Adrenal gland (tissue), 12 donors: Measurements from ENCODE around the gene PRKAR1B. TPM values are rescaled to one million over a fixed set of nuclear protein-coding genes. Genes with fewer than 3 reads are reported as not detected.

Source experiments
- DNase-seq, 7 donors: peaks; one replicate each; pipeline ENCODE4 v3.0.0-alpha.2; 2019 to 2020
- H3K27ac ChIP-seq, 5 donors: fragments of 200-600 bp; sonication (generic) in 4 of 5; 1 replicate in 3 of 5; 2 replicates in 2 of 5; pipeline versions ENCODE4 v1.5.1 to v1.8.0; 2016 to 2020; ENCODE audit warnings: mild to moderate bottlenecking in 1 of 5
- H3K27me3 ChIP-seq: fragments of 200-600 bp; 2 replicates; pipeline ENCODE4 v1.8.0; 2021
- H3K36me3 ChIP-seq, 2 donors: fragments of 200-600 bp; replicated peaks in 1 of 2; 1 replicate in 1 of 2; 2 replicates in 1 of 2; pipeline versions ENCODE4 v1.5.1 to v1.8.0; 2018 to 2022
- H3K4me1 ChIP-seq, 2 donors: fragments of 200-600 bp; replicated peaks in 1 of 2; 1 replicate in 1 of 2; 2 replicates in 1 of 2; pipeline versions ENCODE4 v1.5.1 to v1.8.0; 2018 to 2021
- H3K4me3 ChIP-seq, 4 donors: fragments of 200-600 bp; sonication (generic) in 3 of 4; one replicate each; pipeline ENCODE4 v1.5.1; 2016 to 2018
- H3K9me3 ChIP-seq, 3 donors: fragments of 200-600 bp; sonication (generic) in 1 of 3; replicated peaks in 1 of 3; 1 replicate in 2 of 3; 2 replicates in 1 of 3; pipeline versions ENCODE4 v1.5.1 to v1.8.0; 2016 to 2021
- CTCF ChIP-seq, 6 experiments: fragments of 450-650 bp in 4 of 6; fragments of 200-600 bp in 2 of 6; sonication (generic) in 1 of 6; IDR thresholded peaks; 1 replicate in 5 of 6; 2 replicates in 1 of 6; pipeline versions ENCODE4 v1.5.1 to v1.8.0; 2016 to 2021; ENCODE audit warnings: antibody characterized with exemption in 6 of 6, mild to moderate bottlenecking in 2 of 6, moderate library complexity in 1 of 6
- POLR2A ChIP-seq, 2 donors: fragments of 450-650 bp; IDR thresholded peaks; one replicate each; pipeline ENCODE4 v1.6.1; 2017; ENCODE audit warnings: antibody characterized with exemption in 2 of 2, mild to moderate bottlenecking in 2 of 2, moderate library complexity in 1 of 2
- WGBS, 4 donors: extraction: QIAGEN DNeasy Blood & Tissue Kit in 2 of 4; methylation state at CpG; one replicate each; pipeline versions ENCODE4 v1.1.5 to v1.1.7; 2013 to 2017; 5-methylcytosine and 5-hydroxymethylcytosine counted together
- intact Hi-C, 2 donors: fragments of 100-400 bp; cut with DNase I; formaldehyde crosslinking; loops; one replicate each; pipeline versions ENCODE4 v1.14.1 to v1.15.0; 2022 to 2023
- polyA plus RNA-seq, 3 donors: library from polyadenylated mRNA; stranded (reverse); fragments of 200-250 nt in 2 of 3; fragments of 350-450 nt in 1 of 3; fragmentation: Illumina TruSeq in 1 of 3; extraction: RNeasy Lipid Tissue Mini Kit (QIAGEN cat#74804) in 1 of 3; gene quantifications; one replicate each; pipeline ENCODE4 v1.2.3, GENCODE V29; 2013 to 2014
- total RNA-seq, 9 donors: library from RNA; depleted of rRNA in 4 of 9; stranded (reverse); fragments of >200 nt in 4 of 9; fragments of 120-200 nt in 1 of 9; fragmentation: NEBNext Ultra II Directional in 1 of 9; extraction: Animal tissue kit (Norgen Biotek cat#: 25700) in 1 of 9; gene quantifications; one replicate each; pipeline versions ENCODE4 v1.1.0 to v1.2.4, GENCODE V29; 2013 to 2023
- donor health status: healthy with polysubstance abuse.
- donor health status: Bipolar disorder and iron deficiency.
- donor health status: DM: yes; HTN: yes; CAD: no.
- donor health status: DM: no; HTN: no; CAD: no.
- donor health status: DM: no; HTN: no; CAD: no.
- donor health status: DM: yes; HTN: yes; CAD: no.

The PRKAR1B gene
- total and polyA plus RNA-seq, 12 donors = 5.2 to 21.5 (median 11.7) TPM

GRCh38 chr7:651032-651728, 75.9 kb downstream of the PRKAR1B start:
- Histone ChIP-seq H3K4me3 (no peak overlapping the region), H3K9me3 (no peaks in the 10 kb centered on the region), H3K27ac (no peak overlapping the region), H3K27me3 (no peaks in the 10 kb centered on the region), H3K36me3 (no peaks in the 10 kb centered on the region), H3K4me1 (peaks cover 0 to 3% of the 10 kb centered on the region in 2 donors)
- intact Hi-C loops = no loop called here
- WGBS, 4 donors = 83 to 87% (median 85%) methylated on average over 10 to 13 of the region's 14 CpGs
- DNase-seq = no peak
- TF ChIP-seq CTCF (IDR thresholded peaks at IDR 0.05) = no peak
- no peak for TF ChIP-seq POLR2A (IDR thresholded peaks at IDR 0.05)

DNA sequence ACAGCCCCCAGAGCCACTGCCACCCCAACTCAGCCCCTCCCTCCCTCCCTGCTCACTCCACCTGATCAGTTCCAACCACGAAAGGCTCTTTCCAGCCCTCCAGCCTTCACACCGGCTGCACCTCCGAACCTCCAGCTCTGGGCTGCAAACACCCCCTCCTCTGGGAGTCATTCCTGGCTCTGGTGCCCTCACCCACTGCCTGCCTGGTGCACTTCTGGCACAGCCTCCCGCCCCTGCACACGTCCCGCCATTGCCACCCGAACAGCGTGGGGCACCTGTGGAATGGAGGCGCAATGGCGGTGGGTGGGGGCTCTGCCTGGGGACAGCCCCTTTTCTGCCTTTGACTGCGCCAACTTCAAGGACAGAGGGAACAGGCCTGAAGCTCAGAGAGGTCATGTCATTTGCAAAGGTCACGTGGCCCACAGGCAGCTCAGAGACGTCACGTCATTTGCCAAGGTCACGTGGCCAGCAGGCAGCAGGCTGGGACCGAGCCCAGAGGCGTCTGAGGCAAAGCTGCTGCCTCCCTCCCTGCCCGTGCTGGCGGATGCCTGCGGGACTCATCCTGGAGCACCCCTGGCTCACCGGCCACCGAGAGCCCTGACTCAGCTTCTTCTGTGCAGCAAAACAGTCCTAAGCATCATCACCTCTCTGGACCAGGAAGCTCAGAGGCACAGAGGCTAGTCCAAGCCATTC, 76.6 kb downstream of the PRKAR1B start:
- intact Hi-C loops = no loop called here
- no peak for TF ChIP-seq POLR2A (IDR thresholded peaks at IDR 0.05)
- TF ChIP-seq CTCF (IDR thresholded peaks at IDR 0.05) = no peak
- WGBS, 4 donors = 56 to 84% (median 71%) methylated on average over 1 to 22 of the region's 22 CpGs
- Histone ChIP-seq H3K9me3 (no peaks in the 10 kb centered on the region), H3K4me3 (peak overlapping the region in 1 of 4 donors; percentile 17), H3K27me3 (no peaks in the 10 kb centered on the region), H3K4me1 (peaks cover 0 to 3% of the 10 kb centered on the region in 2 donors), H3K36me3 (no peaks in the 10 kb centered on the region), H3K27ac (peak overlapping the region in 2 of 5 donors; percentile 30 to 70)
- peak; percentile 79 to 93 (median 88) for DNase-seq

DNA sequence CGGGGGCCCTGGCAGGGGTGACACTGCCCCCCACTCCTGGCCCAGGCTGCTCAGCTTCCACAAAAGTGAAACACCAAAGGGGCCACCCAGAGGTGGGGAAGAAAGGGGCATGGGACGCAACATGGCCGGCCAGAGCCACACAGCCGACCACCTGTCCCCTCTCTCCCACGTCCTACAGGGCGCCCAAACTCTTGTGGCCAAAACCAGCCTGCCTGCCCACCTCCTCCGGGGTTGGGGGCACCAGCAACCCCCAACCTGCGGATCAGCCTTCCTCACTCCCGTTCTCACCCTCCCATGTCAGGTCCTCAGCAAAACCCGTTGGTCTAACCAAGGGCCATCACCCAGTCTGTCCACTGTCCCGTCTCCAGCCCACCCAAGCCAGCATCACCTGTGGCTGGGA, 80.1 kb downstream of the PRKAR1B start:
- no peak overlapping the region for H3K4me3 ChIP-seq
- no peak for TF ChIP-seq POLR2A (IDR thresholded peaks at IDR 0.05)
- no peak for TF ChIP-seq CTCF (IDR thresholded peaks at IDR 0.05)
- no peaks in the 10 kb centered on the region for H3K9me3 ChIP-seq
- WGBS, 4 donors = 94 to 98% (median 96%) methylated on average over 5 to 11 of the region's 11 CpGs
- no peaks in the 10 kb centered on the region for H3K36me3 ChIP-seq
- peaks cover 0 to 3% of the 10 kb centered on the region in 2 donors for H3K4me1 ChIP-seq
- intact Hi-C loops = no loop called here
- no peak overlapping the region for H3K27ac ChIP-seq
- DNase-seq = no peak
- H3K27me3 ChIP-seq = no peaks in the 10 kb centered on the region

GRCh38 chr7:646487-646886, 80.6 kb downstream of the PRKAR1B start:
- intact Hi-C loops = no loop called here
- Histone ChIP-seq H3K27me3 (no peaks in the 10 kb centered on the region), H3K4me1 (peaks cover 0 to 3% of the 10 kb centered on the region in 2 donors), H3K4me3 (no peak overlapping the region), H3K36me3 (no peaks in the 10 kb centered on the region), H3K27ac (no peak overlapping the region), H3K9me3 (no peaks in the 10 kb centered on the region)
- 85 to 94% (median 88%) methylated on average over 9 to 11 of the region's 11 CpGs for WGBS, 4 donors
- DNase-seq = no peak
- TF ChIP-seq POLR2A (IDR thresholded peaks at IDR 0.05) (no peak), CTCF (IDR thresholded peaks at IDR 0.05) (no peak)
